Measurements from ENCODE around the gene CIZ1. TPM values are rescaled to one million over a fixed set of nuclear protein-coding genes. Genes with fewer than 3 reads are reported as not detected.

CIZ1 gene
- polyA plus RNA-seq, 3 donors from 2014 or later: 4.4 to 36.4 (median 9.1) TPM

DNA sequence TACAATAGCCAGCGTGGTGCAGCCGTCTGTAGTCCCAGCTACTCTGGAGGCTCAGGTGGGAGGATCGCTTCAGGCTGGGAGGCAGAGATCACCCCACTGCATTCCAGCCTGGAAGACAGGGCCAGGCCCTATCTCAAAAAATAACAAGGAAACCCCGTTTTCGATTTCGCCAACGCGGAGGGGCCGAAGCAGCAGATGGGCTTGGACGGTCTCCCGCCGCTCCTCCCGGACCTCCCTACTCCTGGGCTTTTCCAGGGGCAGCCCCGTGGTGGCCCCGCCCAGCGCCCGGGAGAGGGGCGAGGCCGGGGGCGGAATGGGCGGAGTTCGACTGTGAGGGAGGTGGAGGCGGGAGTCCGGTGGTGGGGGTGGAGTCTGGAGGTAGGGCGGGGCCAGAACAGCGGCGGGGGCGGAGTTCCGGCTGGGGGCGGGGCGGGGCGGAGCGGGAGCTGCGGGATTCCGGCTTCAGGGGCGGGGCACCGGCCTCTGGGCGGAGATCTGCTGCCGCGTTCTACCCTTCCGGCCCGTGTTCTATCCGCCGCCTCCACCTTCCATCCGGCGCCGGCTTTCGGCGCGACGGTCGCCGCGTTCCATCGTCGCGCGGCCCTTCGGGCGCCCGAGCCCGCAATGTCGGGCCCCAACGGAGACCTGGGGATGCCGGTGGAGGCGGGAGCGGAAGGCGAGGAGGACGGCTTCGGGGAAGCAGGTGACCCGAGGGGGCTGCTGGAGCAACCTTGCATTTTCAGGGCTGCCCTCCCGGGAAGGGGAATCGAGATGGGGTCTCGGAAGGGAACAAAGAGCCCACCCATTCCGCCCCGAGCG is 31.4 kb downstream of the CIZ1 start, which contains the start of gene BBLN:
Gene BBLN, plus strand, starts transcription at position 482 of the 819 bp plus-strand sequence. Its CDS starts 143 bp downstream, at position 625.
- Mint-ChIP-seq H3K4me1 (peaks cover 19 to 23% of the 10 kb centered on the region in 2 donors), H3K9me3 (no peaks in the 10 kb centered on the region), H3K27me3 (ENCODE audit: low read depth in 3 of 3) (no peaks in the 10 kb centered on the region)

DNA sequence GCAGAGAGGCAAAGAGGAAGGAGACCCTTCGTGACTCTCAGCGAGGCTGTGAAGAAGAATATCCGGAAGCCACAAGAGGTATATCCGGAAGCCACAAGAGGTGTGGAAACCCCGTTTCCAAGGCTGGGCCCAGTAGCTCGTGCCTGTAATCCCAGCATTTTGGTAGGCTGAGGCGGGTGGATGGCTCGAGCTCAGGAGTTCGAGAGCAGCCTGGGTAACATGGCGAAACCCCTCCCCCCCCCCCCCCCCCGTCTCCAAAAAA is 31.9 kb downstream of the CIZ1 start:
- peaks cover 0 to 6% (median 3%) of the 10 kb centered on the region in 3 donors for H3K36me3 Mint-ChIP-seq
- no peaks in the 10 kb centered on the region for H3K9me3 Mint-ChIP-seq
- H3K27ac Mint-ChIP-seq: peak overlapping the region; percentile 85 to 94 (median 89)
- peak; percentile 35 to 44 (median 38) for DNase-seq
- H3K4me1 Mint-ChIP-seq: peaks cover 19 to 23% of the 10 kb centered on the region in 2 donors
- H3K27me3 Mint-ChIP-seq (ENCODE audit: low read depth in 3 of 3): no peaks in the 10 kb centered on the region
- H3K4me3 Mint-ChIP-seq: peak overlapping the region; percentile 82 to 89 (median 86)

More for the DNA sequence above, 31.4 kb downstream of the CIZ1 start, which contains the start of gene BBLN:
- Mint-ChIP-seq H3K36me3 (peaks cover 0 to 6% (median 3%) of the 10 kb centered on the region in 3 donors), H3K27ac (peak within 1 kb of the TSS; percentile 85 to 94 (median 89)), H3K4me3 (peak within 1 kb of the TSS; percentile 82 to 89 (median 86))
- DNase-seq: peak; percentile 86 to 92 (median 92)

DNA sequence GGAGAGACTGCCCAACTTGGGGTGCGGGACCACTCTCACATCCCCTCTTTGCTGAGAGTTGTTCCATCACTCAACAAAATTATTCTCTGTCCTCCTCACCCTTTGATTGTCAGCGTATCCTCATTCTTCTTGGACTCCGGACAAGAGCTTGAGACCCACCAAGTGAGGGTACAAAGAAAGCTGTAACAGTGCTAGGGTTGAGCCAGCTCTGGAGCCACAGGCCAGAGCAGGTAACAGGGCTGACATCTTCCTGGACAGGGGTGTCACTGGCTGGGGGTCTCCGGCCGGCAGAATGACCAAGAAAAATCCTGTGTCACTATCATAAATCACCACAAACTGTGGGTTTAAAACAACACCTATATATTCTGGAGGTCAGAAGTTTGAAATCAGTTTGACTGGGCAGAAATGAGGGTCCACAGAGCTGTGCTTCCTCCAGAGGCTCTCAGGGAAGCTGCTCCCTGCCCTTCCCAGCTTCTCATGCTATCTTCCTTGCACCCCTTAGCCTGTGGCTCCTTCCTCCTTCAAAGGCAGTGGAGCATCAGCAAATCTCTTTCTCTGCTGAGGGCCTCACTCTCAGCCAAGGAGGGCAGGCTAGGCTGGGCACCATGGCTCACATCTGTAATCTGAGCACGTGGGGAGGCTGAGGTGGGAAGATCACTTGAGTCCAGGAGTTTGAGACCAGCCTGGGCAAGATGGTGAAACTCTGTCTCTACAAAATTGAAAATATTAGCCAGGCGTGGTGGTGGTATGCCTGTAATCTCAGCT is 35.5 kb downstream of the CIZ1 start:
- Mint-ChIP-seq H3K36me3 (no peaks in the 10 kb centered on the region), H3K4me3 (no peak overlapping the region), H3K27ac (peak overlapping the region in 2 of 6 donors; percentile 3 to 55), H3K4me1 (peaks cover 9% of the 10 kb centered on the region in 2 donors), H3K27me3 (ENCODE audit: low read depth in 3 of 3) (peaks cover 0 to 1% (median 0%) of the 10 kb centered on the region in 3 donors), H3K9me3 (no peaks in the 10 kb centered on the region)
- no peak for DNase-seq

DNA sequence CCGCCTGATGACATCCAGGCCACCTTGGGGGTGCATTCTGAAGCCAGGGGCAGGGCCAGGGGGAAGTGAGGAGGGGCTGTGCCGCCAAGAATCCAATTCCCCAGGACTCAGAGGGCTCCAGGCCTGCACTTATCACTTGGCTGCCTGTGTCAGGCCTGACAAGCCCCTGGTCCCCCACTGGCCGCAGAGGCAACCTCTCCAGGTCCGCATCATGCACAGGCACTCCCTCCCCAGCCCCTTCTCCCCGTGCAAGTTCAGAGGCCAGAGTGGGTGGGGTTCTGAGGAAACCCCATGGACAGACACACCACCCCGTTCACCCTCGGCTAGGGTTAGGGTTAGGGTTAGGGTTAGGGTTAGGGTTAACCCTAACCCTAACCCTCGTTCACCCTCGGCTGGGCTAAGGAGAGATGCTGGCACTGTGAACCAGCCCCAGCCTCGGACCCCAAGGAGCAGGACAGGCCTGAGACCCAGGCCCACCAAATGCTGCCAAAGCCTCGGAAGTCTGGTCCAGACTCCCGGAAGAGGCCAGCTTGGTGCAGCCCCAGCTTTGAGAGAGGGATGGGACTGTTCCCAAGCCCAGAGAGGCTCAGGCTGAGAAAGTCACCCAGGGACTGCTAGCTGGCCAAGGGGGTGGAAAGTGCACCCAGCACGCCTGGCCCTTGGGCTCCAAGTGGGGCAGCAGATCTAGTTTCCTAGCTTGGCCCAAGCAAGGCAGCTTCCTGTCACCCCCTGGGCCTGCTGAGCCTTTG is 37.3 kb downstream of the CIZ1 start:
- no peak overlapping the region for H3K4me3 Mint-ChIP-seq
- no peak overlapping the region for H3K27ac Mint-ChIP-seq
- peaks cover 0 to 4% (median 0%) of the 10 kb centered on the region in 3 donors for H3K27me3 Mint-ChIP-seq (ENCODE audit: low read depth in 3 of 3)
- H3K36me3 Mint-ChIP-seq: no peaks in the 10 kb centered on the region
- H3K4me1 Mint-ChIP-seq: peaks cover 1 to 2% of the 10 kb centered on the region in 2 donors
- DNase-seq: no peak
- no peaks in the 10 kb centered on the region for H3K9me3 Mint-ChIP-seq

- Mint-ChIP-seq H3K27me3 (ENCODE audit: low read depth in 3 of 3) (peaks cover 0 to 4% (median 0%) of the 10 kb centered on the region in 3 donors), H3K27ac (no peak overlapping the region), H3K36me3 (no peaks in the 10 kb centered on the region), H3K4me1 (no peaks in the 10 kb centered on the region), H3K4me3 (no peak overlapping the region), H3K9me3 (no peaks in the 10 kb centered on the region)
- DNase-seq: no peak
These were observed 38.1 kb downstream of the CIZ1 start for GRCh38 chr9:128153060-128153946.

DNA sequence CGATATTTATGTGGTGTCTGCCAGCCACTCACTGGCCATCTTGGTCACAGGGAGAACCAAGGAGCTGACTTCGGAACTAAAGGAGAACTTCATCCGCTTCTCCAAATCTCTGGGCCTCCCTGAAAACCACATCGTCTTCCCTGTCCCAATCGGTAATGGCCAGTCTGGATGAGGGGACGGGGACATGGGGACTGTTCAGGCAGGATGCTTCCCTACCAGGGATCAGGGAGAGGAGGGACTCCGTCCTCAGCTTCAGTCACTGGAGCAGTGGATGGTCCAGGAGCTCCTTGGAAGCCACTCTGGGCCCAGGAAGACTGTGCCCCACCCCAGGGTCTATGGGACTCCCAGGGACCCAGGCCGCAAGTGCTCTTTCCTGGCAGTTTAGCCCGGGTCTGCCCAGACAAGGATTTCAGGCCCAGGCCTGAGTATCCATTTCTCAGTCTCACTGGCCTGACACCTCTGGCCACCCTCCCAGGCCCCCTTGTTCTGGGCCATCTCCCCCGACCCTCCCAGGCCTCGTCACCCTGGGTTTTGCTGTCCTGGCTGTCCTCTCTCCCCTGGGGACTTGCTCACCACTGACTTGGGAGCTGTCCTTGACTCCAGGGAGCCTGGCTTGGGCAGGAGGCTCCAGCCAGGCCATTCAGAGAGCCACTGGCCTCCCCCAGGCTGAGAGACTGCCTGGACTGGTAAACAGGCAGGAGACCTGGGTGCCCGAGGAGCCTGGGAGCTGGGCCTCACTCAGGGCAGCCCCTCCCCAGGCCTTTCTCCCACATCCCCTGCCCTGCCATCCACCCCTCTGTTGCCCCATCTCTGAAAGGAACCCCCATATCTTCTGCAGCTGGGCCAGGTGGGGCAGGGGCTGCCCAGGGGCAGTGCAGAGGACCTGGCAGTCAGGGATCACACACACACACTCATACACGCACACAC is 39.0 kb downstream of the CIZ1 start:
- peaks cover 0 to 4% (median 0%) of the 10 kb centered on the region in 3 donors for H3K27me3 Mint-ChIP-seq (ENCODE audit: low read depth in 3 of 3)
- H3K9me3 Mint-ChIP-seq: no peaks in the 10 kb centered on the region
- H3K4me1 Mint-ChIP-seq: no peaks in the 10 kb centered on the region
- DNase-seq: no peak
- no peak overlapping the region for H3K4me3 Mint-ChIP-seq
- no peaks in the 10 kb centered on the region for H3K36me3 Mint-ChIP-seq
- H3K27ac Mint-ChIP-seq: no peak overlapping the region

GRCh38 chr9:128151309-128152132 is 39.9 kb downstream of the CIZ1 start:
- Mint-ChIP-seq H3K36me3 (no peaks in the 10 kb centered on the region), H3K27ac (no peak overlapping the region), H3K4me3 (no peak overlapping the region), H3K4me1 (no peaks in the 10 kb centered on the region), H3K27me3 (ENCODE audit: low read depth in 3 of 3) (peaks cover 0 to 4% (median 0%) of the 10 kb centered on the region in 3 donors), H3K9me3 (no peaks in the 10 kb centered on the region)
- DNase-seq: no peak

- Mint-ChIP-seq H3K27ac (no peak overlapping the region), H3K9me3 (no peaks in the 10 kb centered on the region), H3K4me1 (no peaks in the 10 kb centered on the region), H3K4me3 (no peak overlapping the region), H3K27me3 (ENCODE audit: low read depth in 3 of 3) (peaks cover 0 to 4% (median 0%) of the 10 kb centered on the region in 3 donors), H3K36me3 (no peaks in the 10 kb centered on the region)
- DNase-seq: no peak
These were observed 40.6 kb downstream of the CIZ1 start for GRCh38 chr9:128150594-128151308.

- H3K9me3 Mint-ChIP-seq: no peaks in the 10 kb centered on the region
- no peak overlapping the region for H3K27ac Mint-ChIP-seq
- DNase-seq: no peak
- no peak overlapping the region for H3K4me3 Mint-ChIP-seq
- H3K27me3 Mint-ChIP-seq (ENCODE audit: low read depth in 3 of 3): peaks cover 0 to 4% (median 0%) of the 10 kb centered on the region in 3 donors
- H3K4me1 Mint-ChIP-seq: no peaks in the 10 kb centered on the region
- H3K36me3 Mint-ChIP-seq: no peaks in the 10 kb centered on the region
These were observed 41.3 kb downstream of the CIZ1 start for GRCh38 chr9:128149951-128150593.

- DNase-seq: no peak
- no peak within 1 kb of the TSS for H3K4me3 Mint-ChIP-seq
- peaks cover 0 to 4% (median 0%) of the 10 kb centered on the region in 3 donors for H3K27me3 Mint-ChIP-seq (ENCODE audit: low read depth in 3 of 3)
- H3K36me3 Mint-ChIP-seq: no peaks in the 10 kb centered on the region
- H3K4me1 Mint-ChIP-seq: no peaks in the 10 kb centered on the region
- no peak within 1 kb of the TSS for H3K27ac Mint-ChIP-seq
- H3K9me3 Mint-ChIP-seq: no peaks in the 10 kb centered on the region
These were observed 42.2 kb downstream of the CIZ1 start, which contains the start of gene LCN2 for GRCh38 chr9:128149001-128149701. TSS of gene LCN2 (plus strand) at chr9:128149453. CDS start at chr9:128149526, 73 bp downstream.
